ENCODE measurements around the gene IFNL3.

Gene IFNL3

GRCh38 chr19:39211731-39212374 is 33.0 kb downstream of the IFNL3 start:
- no peak for DNase-seq (ENCODE audit: low read depth)
- no peak overlapping the region for H3K4me3 ChIP-seq (ENCODE audit: low read depth, low read length)
- no peak for TF ChIP-seq CTCF (IDR thresholded peaks at IDR 0.05; ENCODE audit: control insufficient read depth, extremely low read depth, insufficient read depth)

GRCh38 chr19:39209196-39209595 is 35.6 kb downstream of the IFNL3 start:
- no peak overlapping the region for H3K4me3 ChIP-seq (ENCODE audit: low read depth, low read length)
- no peak for DNase-seq (ENCODE audit: low read depth)
- TF ChIP-seq CTCF (IDR thresholded peaks at IDR 0.05; ENCODE audit: control insufficient read depth, extremely low read depth, insufficient read depth) = no peak

GRCh38 chr19:39208175-39208795 is 36.5 kb downstream of the IFNL3 start:
- TF ChIP-seq CTCF (IDR thresholded peaks at IDR 0.05; ENCODE audit: control insufficient read depth, extremely low read depth, insufficient read depth) = no peak
- no peak overlapping the region for H3K4me3 ChIP-seq (ENCODE audit: low read depth, low read length)
- no peak for DNase-seq (ENCODE audit: low read depth)

GRCh38 chr19:39207293-39207836 is 37.4 kb downstream of the IFNL3 start:
- no peak for DNase-seq (ENCODE audit: low read depth)
- TF ChIP-seq CTCF (IDR thresholded peaks at IDR 0.05; ENCODE audit: control insufficient read depth, extremely low read depth, insufficient read depth) = no peak
- no peak overlapping the region for H3K4me3 ChIP-seq (ENCODE audit: low read depth, low read length)

- no peak for TF ChIP-seq CTCF (IDR thresholded peaks at IDR 0.05; ENCODE audit: control insufficient read depth, extremely low read depth, insufficient read depth)
- no peak for DNase-seq (ENCODE audit: low read depth)
- H3K4me3 ChIP-seq (ENCODE audit: low read depth, low read length) = no peak overlapping the region
These were observed 38.7 kb downstream of the IFNL3 start for GRCh38 chr19:39206122-39206521.

- no peak for DNase-seq (ENCODE audit: low read depth)
- no peak overlapping the region for H3K4me3 ChIP-seq (ENCODE audit: low read depth, low read length)
- TF ChIP-seq CTCF (IDR thresholded peaks at IDR 0.05; ENCODE audit: control insufficient read depth, extremely low read depth, insufficient read depth) = no peak
These were observed 39.4 kb downstream of the IFNL3 start for GRCh38 chr19:39205449-39205764.

All from LNCaP clone FGC (cell line).